Measurements from ENCODE around the gene ASTL. TPM values are rescaled to one million over a fixed set of nuclear protein-coding genes. Genes with fewer than 3 reads are reported as not detected.

Gene ASTL
- total and polyA plus RNA-seq, 2 experiments from 2014 or later: not detected

DNA sequence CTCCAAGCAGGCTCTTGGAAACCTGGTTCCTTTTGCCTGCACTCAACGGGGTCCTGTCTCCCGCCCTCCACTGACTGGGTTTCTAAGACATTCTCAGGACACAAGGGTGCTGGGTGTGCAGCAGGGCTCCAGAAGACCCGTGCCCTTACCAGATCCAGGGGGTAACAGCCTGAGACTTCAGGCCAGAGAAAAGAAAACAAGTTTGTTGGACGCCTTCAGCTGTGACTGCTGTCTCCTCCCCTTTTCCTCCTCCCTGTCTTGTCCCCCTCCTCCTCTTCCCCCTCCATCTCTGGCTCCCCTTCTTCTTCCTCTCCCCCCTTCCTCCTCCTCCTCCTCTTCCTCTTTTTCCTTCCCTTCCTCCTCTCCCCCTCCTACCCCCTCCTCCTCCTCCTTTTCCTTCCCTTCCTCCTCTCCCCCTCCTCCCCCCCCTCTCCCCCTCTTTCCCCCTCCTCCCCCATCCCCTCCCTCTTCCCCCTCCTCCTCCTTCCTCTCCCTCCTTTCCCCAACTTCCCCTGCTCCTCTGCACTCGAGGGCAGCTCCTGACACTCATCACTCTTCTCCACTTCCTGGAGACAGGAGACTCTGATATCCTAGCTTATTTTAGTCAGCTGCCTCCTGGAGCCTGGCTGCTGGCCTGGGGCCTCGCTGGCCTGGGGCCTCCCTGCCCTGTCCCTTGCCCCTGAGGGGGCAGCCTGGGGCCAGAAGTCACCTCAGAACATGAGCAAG, 34.4 kb downstream of the ASTL start:
- Histone ChIP-seq H4K20me1 (ENCODE audit: insufficient read depth, poor library complexity, severe bottlenecking) (no peaks in the 10 kb centered on the region), H3K27me3 (no peaks in the 10 kb centered on the region), H3K36me3 (replicated peaks; ENCODE audit: insufficient read depth, low read depth) (no peaks in the 10 kb centered on the region), H3K4me2 (no peak overlapping the region), H3K9me3 (ENCODE audit: low read depth) (no peaks in the 10 kb centered on the region), H3K4me3 (no peak overlapping the region), H3K4me1 (ENCODE audit: insufficient read depth) (peaks cover 10% of the 10 kb centered on the region), H3K79me2 (no peaks in the 10 kb centered on the region), H2AFZ (no peak overlapping the region), H3K9me2 (replicated peaks; ENCODE audit: insufficient read depth) (no peaks in the 10 kb centered on the region), H3K27ac (no peak overlapping the region)
- no peak for DNase-seq (ENCODE audit: low spot score)
- TF ChIP-seq, protein P1, sequence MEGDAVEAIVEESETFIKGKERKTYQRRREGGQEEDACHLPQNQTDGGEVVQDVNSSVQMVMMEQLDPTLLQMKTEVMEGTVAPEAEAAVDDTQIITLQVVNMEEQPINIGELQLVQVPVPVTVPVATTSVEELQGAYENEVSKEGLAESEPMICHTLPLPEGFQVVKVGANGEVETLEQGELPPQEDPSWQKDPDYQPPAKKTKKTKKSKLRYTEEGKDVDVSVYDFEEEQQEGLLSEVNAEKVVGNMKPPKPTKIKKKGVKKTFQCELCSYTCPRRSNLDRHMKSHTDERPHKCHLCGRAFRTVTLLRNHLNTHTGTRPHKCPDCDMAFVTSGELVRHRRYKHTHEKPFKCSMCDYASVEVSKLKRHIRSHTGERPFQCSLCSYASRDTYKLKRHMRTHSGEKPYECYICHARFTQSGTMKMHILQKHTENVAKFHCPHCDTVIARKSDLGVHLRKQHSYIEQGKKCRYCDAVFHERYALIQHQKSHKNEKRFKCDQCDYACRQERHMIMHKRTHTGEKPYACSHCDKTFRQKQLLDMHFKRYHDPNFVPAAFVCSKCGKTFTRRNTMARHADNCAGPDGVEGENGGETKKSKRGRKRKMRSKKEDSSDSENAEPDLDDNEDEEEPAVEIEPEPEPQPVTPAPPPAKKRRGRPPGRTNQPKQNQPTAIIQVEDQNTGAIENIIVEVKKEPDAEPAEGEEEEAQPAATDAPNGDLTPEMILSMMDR (IDR thresholded peaks at IDR 0.05; ENCODE audit: poor library complexity): no peak
- TF ChIP-seq EZH2phosphoT487 (IDR thresholded peaks at IDR 0.05; ENCODE audit: low read depth, severe bottlenecking, unreplicated experiment) (no peak), EZH2 (IDR thresholded peaks at IDR 0.05; ENCODE audit: borderline replicate concordance) (no peak)
- 61% methylated on average over 6 of the region's 6 CpGs for WGBS (ENCODE audit: low lambda C conversion rate, missing lambda C conversion rate)

DNA sequence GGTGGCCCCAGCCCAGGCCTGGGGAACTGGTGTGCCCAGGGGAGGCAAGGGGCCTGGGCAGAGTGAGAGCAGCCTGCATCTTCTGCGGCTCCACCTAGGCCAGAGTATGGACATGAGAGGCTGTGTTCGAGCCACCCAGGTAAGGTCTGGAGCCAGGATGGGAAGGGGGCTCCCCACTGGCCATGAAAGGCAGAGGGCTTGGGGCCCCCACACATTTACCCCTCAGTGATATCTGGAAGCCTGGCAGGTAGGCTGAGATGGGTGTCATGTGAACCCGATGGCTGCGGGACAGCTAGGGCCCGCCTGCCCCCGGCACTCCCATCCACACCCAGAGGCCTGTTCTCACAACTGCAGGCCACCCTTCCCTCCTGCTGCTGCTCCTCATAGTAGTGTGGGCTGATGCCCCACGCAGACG, 35.1 kb downstream of the ASTL start:
- DNase-seq (ENCODE audit: low spot score): no peak
- no peak overlapping the region for H2AFZ ChIP-seq
- no peak overlapping the region for H3K4me2 ChIP-seq
- H3K4me1 ChIP-seq (ENCODE audit: insufficient read depth): peaks cover 3% of the 10 kb centered on the region
- H3K27ac ChIP-seq: no peak overlapping the region
- H3K79me2 ChIP-seq: no peaks in the 10 kb centered on the region
- 86% methylated on average over 8 of the region's 8 CpGs for WGBS (ENCODE audit: low lambda C conversion rate, missing lambda C conversion rate)
- H3K9me2 ChIP-seq (replicated peaks; ENCODE audit: insufficient read depth): no peaks in the 10 kb centered on the region
- no peaks in the 10 kb centered on the region for H3K9me3 ChIP-seq (ENCODE audit: low read depth)
- no peak overlapping the region for H3K4me3 ChIP-seq
- no peaks in the 10 kb centered on the region for H3K36me3 ChIP-seq (replicated peaks; ENCODE audit: insufficient read depth, low read depth)
- TF ChIP-seq, protein P1 (IDR thresholded peaks at IDR 0.05; ENCODE audit: poor library complexity): no peak
- TF ChIP-seq EZH2phosphoT487 (IDR thresholded peaks at IDR 0.05; ENCODE audit: low read depth, severe bottlenecking, unreplicated experiment): no peak
- no peak for TF ChIP-seq EZH2 (IDR thresholded peaks at IDR 0.05; ENCODE audit: borderline replicate concordance)
- no peaks in the 10 kb centered on the region for H4K20me1 ChIP-seq (ENCODE audit: insufficient read depth, poor library complexity, severe bottlenecking)
- H3K27me3 ChIP-seq: no peaks in the 10 kb centered on the region

DNA sequence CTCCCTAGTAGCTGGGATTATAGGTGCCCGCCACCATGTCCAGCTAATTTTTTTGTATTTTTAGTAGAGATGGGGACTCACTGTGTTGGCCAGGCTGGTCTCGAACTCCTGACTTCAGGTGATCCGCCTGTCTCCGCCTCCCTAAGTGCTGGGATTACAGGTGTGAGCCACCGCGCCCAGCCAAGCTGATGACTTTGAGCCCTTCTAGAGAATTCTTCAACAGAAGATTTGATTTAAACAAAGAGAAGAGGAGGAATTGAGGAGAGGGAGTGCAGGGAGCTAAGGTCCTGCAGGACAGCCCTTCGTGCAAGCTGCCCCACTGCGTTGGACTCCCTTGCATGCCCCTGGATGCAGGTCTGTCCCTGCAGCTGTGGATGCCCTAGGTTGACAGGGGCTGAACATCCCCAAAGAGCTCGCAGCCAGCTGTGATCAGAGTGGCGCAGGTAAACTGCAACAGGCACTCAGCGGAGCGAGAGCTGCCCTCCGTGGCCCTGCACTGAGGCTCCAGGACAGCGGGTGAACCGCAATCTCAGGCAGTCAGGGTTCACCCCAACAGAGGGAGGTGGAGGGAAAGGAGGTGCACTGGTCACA, 35.6 kb downstream of the ASTL start:
- WGBS (ENCODE audit: low lambda C conversion rate, missing lambda C conversion rate): 96% methylated on average over 15 of the region's 15 CpGs
- H4K20me1 ChIP-seq (ENCODE audit: insufficient read depth, poor library complexity, severe bottlenecking): no peaks in the 10 kb centered on the region
- H3K4me2 ChIP-seq: no peak overlapping the region
- H3K79me2 ChIP-seq: no peaks in the 10 kb centered on the region
- H3K27ac ChIP-seq: no peak overlapping the region
- no peak overlapping the region for H3K4me3 ChIP-seq
- H3K36me3 ChIP-seq (replicated peaks; ENCODE audit: insufficient read depth, low read depth): no peaks in the 10 kb centered on the region
- no peak overlapping the region for H2AFZ ChIP-seq
- DNase-seq (ENCODE audit: low spot score): no peak
- H3K9me2 ChIP-seq (replicated peaks; ENCODE audit: insufficient read depth): no peaks in the 10 kb centered on the region
- no peaks in the 10 kb centered on the region for H3K4me1 ChIP-seq (ENCODE audit: insufficient read depth)
- TF ChIP-seq EZH2 (IDR thresholded peaks at IDR 0.05; ENCODE audit: borderline replicate concordance): no peak
- no peaks in the 10 kb centered on the region for H3K27me3 ChIP-seq
- no peaks in the 10 kb centered on the region for H3K9me3 ChIP-seq (ENCODE audit: low read depth)

DNA sequence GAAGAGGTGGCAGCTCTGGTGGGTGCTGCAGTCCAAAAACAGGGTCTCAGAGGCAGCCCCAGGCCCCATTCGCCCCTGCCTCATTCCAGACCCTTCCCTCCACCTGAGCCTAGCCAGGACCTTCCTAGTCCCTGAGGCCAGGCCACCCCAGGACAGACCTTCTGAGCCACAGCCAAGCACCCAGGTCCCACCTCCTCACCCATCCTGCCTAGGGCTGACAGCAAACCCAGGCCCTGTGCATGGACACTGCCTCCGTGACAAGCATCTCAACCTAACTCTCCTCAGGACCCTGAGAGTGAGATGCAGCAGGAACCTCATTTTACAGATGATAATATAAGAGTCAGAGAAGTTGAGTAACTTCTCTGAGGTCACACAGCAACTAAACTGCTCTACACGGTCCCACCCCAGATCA, 37.4 kb downstream of the ASTL start:
- Histone ChIP-seq H4K20me1 (ENCODE audit: insufficient read depth, poor library complexity, severe bottlenecking) (no peaks in the 10 kb centered on the region), H3K27me3 (no peaks in the 10 kb centered on the region), H3K9me3 (ENCODE audit: low read depth) (no peaks in the 10 kb centered on the region), H3K4me2 (no peak overlapping the region), H3K4me3 (no peak overlapping the region), H3K36me3 (replicated peaks; ENCODE audit: insufficient read depth, low read depth) (no peaks in the 10 kb centered on the region), H3K27ac (no peak overlapping the region), H3K79me2 (no peaks in the 10 kb centered on the region), H3K4me1 (ENCODE audit: insufficient read depth) (no peaks in the 10 kb centered on the region), H3K9me2 (replicated peaks; ENCODE audit: insufficient read depth) (no peaks in the 10 kb centered on the region), H2AFZ (no peak overlapping the region)
- TF ChIP-seq EZH2 (IDR thresholded peaks at IDR 0.05; ENCODE audit: borderline replicate concordance) (no peak), EZH2phosphoT487 (IDR thresholded peaks at IDR 0.05; ENCODE audit: low read depth, severe bottlenecking, unreplicated experiment) (no peak)
- TF ChIP-seq, protein P1 (IDR thresholded peaks at IDR 0.05; ENCODE audit: poor library complexity): no peak
- WGBS (ENCODE audit: low lambda C conversion rate, missing lambda C conversion rate): 98% methylated on average over 3 of the region's 3 CpGs
- no peak for DNase-seq (ENCODE audit: low spot score)
